Measurements from ENCODE around the gene PGM2. TPM values are rescaled to one million over a fixed set of nuclear protein-coding genes. Genes with fewer than 3 reads are reported as not detected.

The PGM2 gene
- polyA plus RNA-seq, 1 donor from 2014 or later: 9.3 TPM

DNA sequence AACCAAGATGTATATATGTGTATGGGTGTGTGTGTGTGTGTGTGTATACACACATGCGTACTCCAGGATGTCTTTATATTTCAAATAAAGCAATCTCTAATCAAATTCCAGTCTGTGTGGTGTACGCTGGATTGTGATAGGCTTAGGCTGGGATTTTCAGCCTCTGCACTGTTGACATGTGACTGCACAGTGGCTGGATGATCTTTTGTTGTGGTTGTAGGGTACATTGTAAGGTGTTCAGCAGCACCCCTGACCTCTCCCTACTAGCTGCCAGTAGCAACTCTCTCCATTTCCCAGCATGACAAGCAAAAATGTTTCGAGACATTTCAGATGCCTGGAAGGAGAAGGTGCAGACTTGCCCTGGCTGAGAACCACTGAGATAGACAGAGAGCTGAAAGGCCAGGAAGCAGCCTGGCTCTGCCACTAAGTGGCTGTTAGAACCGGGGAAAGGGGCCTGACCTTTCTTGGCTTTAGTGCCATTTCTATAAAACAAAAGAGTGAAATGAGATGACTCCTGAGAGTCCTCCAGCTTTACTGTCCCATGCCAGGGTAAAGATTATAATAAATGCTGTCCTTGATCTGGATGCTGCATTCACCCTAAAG, 10.5 kb downstream of the PGM2 start:
- Histone ChIP-seq H3K79me2 (replicated peaks; ENCODE audit: insufficient read depth, low read length) (no peaks in the 10 kb centered on the region), H3K9me2 (ENCODE audit: insufficient read depth, low read length) (no peaks in the 10 kb centered on the region), H3K27ac (ENCODE audit: low read length) (no peak overlapping the region), H3K9me3 (ENCODE audit: low read length) (no peaks in the 10 kb centered on the region), H4K20me1 (ENCODE audit: insufficient read depth) (no peaks in the 10 kb centered on the region), H2AFZ (ENCODE audit: low read depth, low read length) (no peak overlapping the region), H3K4me3 (ENCODE audit: low read length) (no peak overlapping the region), H3K4me2 (ENCODE audit: low read length) (no peak overlapping the region), H3K27me3 (ENCODE audit: insufficient read depth, low read depth, low read length) (no peaks in the 10 kb centered on the region), H3K9ac (ENCODE audit: low read length) (no peak overlapping the region), H3F3A (ENCODE audit: insufficient read depth, low read length, poor library complexity, severe bottlenecking) (no peaks in the 10 kb centered on the region), H3K36me3 (ENCODE audit: insufficient read depth, low read length) (no peaks in the 10 kb centered on the region)
- no peak for TF ChIP-seq RAD21 (conservative IDR thresholded peaks at IDR 0.05)
- no peak for TF ChIP-seq TAF1 (IDR thresholded peaks at IDR 0.05; ENCODE audit: low read depth)
- no peak for TF ChIP-seq POLR2AphosphoS5 (IDR thresholded peaks at IDR 0.05)
- no peak for TF ChIP-seq EP300 (conservative IDR thresholded peaks at IDR 0.05; ENCODE audit: poor library complexity, severe bottlenecking)
- TF ChIP-seq MXI1 (conservative IDR thresholded peaks at IDR 0.05; ENCODE audit: poor library complexity, severe bottlenecking): no peak
- no peak for TF ChIP-seq EZH2 (IDR thresholded peaks at IDR 0.05; ENCODE audit: borderline replicate concordance, insufficient read depth, low read length, poor library complexity, severe bottlenecking)

DNA sequence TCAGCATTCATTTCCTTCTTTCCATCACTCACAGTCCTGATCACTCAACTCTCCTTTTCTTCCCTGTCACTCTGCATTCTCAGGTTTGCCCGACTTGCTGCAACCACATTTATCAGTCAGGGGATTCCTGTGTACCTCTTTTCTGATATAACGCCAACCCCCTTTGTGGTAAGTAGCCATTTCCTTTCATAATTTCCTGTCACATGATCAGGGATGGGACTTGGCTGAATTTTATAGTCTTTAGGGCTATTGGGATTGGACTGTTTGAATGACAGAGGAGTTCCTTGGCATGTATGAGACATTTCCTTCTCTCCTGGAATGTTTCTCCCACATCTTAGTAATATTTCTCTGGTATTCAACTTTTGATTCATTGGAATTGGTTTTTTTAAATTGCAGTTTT, 11.0 kb downstream of the PGM2 start:
- Histone ChIP-seq H3K4me3 (ENCODE audit: low read length) (no peak overlapping the region), H3K9me2 (ENCODE audit: insufficient read depth, low read length) (no peaks in the 10 kb centered on the region), H3K9me3 (ENCODE audit: low read length) (no peaks in the 10 kb centered on the region), H3K9ac (ENCODE audit: low read length) (no peak overlapping the region), H3F3A (ENCODE audit: insufficient read depth, low read length, poor library complexity, severe bottlenecking) (no peaks in the 10 kb centered on the region), H3K36me3 (ENCODE audit: insufficient read depth, low read length) (no peaks in the 10 kb centered on the region), H3K27ac (ENCODE audit: low read length) (no peak overlapping the region), H3K79me2 (replicated peaks; ENCODE audit: insufficient read depth, low read length) (no peaks in the 10 kb centered on the region), H3K4me2 (ENCODE audit: low read length) (no peak overlapping the region), H4K20me1 (ENCODE audit: insufficient read depth) (no peaks in the 10 kb centered on the region), H3K27me3 (ENCODE audit: insufficient read depth, low read depth, low read length) (no peaks in the 10 kb centered on the region), H2AFZ (ENCODE audit: low read depth, low read length) (no peak overlapping the region)
- no peak for TF ChIP-seq POLR2AphosphoS5 (IDR thresholded peaks at IDR 0.05)
- TF ChIP-seq TAF1 (IDR thresholded peaks at IDR 0.05; ENCODE audit: low read depth): no peak
- no peak for TF ChIP-seq MXI1 (conservative IDR thresholded peaks at IDR 0.05; ENCODE audit: poor library complexity, severe bottlenecking)
- no peak for TF ChIP-seq EZH2 (IDR thresholded peaks at IDR 0.05; ENCODE audit: borderline replicate concordance, insufficient read depth, low read length, poor library complexity, severe bottlenecking)
- TF ChIP-seq, protein P1, sequence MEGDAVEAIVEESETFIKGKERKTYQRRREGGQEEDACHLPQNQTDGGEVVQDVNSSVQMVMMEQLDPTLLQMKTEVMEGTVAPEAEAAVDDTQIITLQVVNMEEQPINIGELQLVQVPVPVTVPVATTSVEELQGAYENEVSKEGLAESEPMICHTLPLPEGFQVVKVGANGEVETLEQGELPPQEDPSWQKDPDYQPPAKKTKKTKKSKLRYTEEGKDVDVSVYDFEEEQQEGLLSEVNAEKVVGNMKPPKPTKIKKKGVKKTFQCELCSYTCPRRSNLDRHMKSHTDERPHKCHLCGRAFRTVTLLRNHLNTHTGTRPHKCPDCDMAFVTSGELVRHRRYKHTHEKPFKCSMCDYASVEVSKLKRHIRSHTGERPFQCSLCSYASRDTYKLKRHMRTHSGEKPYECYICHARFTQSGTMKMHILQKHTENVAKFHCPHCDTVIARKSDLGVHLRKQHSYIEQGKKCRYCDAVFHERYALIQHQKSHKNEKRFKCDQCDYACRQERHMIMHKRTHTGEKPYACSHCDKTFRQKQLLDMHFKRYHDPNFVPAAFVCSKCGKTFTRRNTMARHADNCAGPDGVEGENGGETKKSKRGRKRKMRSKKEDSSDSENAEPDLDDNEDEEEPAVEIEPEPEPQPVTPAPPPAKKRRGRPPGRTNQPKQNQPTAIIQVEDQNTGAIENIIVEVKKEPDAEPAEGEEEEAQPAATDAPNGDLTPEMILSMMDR (IDR thresholded peaks at IDR 0.05; ENCODE audit: poor library complexity, severe bottlenecking): no peak

DNA sequence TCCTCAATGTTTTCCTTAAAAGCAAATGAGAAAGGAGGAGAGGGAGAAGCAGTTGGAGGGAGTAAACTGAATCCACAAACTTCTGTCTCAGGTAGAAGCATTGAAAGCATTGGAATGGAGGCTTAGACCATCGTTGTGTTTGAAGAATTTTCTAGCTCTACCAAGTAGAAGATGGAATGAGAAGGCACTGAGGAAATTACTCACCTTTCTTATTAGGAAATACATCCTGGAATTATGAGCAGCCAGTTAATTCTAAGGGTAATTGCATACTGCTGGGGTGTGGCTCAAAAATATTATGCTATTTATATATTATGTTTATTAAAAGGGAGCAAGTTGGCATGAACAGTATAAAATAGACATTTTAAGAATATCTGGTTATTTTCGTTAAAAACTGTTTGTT, 12.9 kb downstream of the PGM2 start:
- H3K4me3 ChIP-seq (ENCODE audit: low read length): no peak overlapping the region
- no peaks in the 10 kb centered on the region for H3K79me2 ChIP-seq (replicated peaks; ENCODE audit: insufficient read depth, low read length)
- no peaks in the 10 kb centered on the region for H3K9me3 ChIP-seq (ENCODE audit: low read length)
- no peak overlapping the region for H3K27ac ChIP-seq (ENCODE audit: low read length)
- TF ChIP-seq, protein P1 (IDR thresholded peaks at IDR 0.05; ENCODE audit: poor library complexity, severe bottlenecking): no peak
- TF ChIP-seq SMC3 (conservative IDR thresholded peaks at IDR 0.05; ENCODE audit: poor library complexity) (no peak), MXI1 (conservative IDR thresholded peaks at IDR 0.05; ENCODE audit: poor library complexity, severe bottlenecking) (no peak), TAF1 (IDR thresholded peaks at IDR 0.05; ENCODE audit: low read depth) (no peak), EP300 (conservative IDR thresholded peaks at IDR 0.05; ENCODE audit: poor library complexity, severe bottlenecking) (no peak), RAD21 (conservative IDR thresholded peaks at IDR 0.05) (no peak), EZH2 (IDR thresholded peaks at IDR 0.05; ENCODE audit: borderline replicate concordance, insufficient read depth, low read length, poor library complexity, severe bottlenecking) (no peak)
- no peak overlapping the region for H3K9ac ChIP-seq (ENCODE audit: low read length)
- no peaks in the 10 kb centered on the region for H4K20me1 ChIP-seq (ENCODE audit: insufficient read depth)
- no peak overlapping the region for H3K4me2 ChIP-seq (ENCODE audit: low read length)
- no peak overlapping the region for H2AFZ ChIP-seq (ENCODE audit: low read depth, low read length)
- no peaks in the 10 kb centered on the region for H3K9me2 ChIP-seq (ENCODE audit: insufficient read depth, low read length)
- no peaks in the 10 kb centered on the region for H3K36me3 ChIP-seq (ENCODE audit: insufficient read depth, low read length)
- H3F3A ChIP-seq (ENCODE audit: insufficient read depth, low read length, poor library complexity, severe bottlenecking): no peaks in the 10 kb centered on the region
- no peaks in the 10 kb centered on the region for H3K27me3 ChIP-seq (ENCODE audit: insufficient read depth, low read depth, low read length)
